Brain pericyte (primary cell): ENCODE data around the gene CAMK2D.

Source experiments
- DNase-seq: peaks from one replicate; pipeline ENCODE4 v3.0.0-alpha.2; 2012; ENCODE audit warnings: low read depth, low spot score

CAMK2D gene

DNA sequence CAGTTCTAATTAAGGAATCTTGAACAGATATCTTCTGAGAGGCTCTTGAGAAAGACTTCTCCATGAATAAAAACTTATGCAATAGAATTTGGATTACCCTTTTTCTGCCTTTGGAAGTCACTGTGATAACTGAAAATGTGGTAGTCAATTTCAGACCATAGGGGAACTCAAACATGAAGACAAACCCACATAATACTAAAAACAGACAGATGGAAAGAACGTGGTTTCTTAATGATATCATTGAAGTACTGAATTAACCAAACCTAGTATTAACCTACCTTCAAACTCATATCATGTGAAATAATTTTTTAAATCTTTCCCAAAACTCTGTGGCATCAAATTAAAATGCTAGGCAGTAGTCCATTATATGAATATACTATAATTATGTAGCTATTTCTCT is 153.5 kb downstream of the CAMK2D start:
- no peak for DNase-seq

DNA sequence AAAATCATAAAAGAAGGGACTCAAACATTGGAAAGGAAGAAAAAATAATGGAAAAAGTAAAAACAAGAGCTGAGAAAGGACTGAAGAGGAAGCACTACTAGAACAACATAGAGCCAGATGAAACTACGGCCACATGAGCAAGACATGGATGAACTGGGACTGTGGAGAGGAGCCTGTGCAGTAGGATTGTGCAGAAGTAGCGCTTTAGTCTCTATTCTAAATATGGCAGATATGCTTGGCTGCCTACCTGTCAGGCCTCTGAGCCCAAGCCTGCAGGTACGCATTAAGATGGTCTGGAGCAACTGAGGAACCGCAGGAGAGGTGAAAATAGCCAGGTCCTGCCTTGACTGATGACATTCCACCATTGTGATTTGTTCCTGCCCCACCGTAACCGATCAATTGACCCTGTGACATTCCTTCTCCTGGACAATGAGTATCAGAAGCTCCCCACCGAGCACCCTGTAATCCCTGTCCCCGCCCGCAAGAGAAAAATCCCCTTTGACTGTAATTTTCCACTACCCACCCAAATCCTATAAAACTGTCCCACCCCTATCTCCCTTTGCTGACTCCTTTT is 154.3 kb downstream of the CAMK2D start:
- no peak for DNase-seq

DNA sequence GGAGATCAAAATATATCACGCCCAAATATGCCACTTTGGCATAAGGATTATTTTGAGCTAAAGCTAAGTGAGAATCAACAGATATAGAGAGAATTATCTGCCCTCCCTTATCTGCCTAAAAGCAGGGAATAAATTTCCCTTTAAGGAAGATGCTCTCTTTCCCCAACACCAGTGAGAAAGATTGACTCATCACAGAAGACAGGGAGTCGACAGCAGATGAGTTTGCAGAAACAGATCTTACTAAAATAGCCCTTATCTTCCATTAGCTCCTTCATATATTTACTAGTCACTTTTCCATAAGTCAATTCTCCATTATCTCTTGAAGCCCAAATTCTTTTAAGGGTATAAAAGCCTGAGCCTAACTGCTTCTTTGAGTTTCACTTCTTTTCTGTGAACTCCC is 156.6 kb downstream of the CAMK2D start:
- no peak for DNase-seq

DNA sequence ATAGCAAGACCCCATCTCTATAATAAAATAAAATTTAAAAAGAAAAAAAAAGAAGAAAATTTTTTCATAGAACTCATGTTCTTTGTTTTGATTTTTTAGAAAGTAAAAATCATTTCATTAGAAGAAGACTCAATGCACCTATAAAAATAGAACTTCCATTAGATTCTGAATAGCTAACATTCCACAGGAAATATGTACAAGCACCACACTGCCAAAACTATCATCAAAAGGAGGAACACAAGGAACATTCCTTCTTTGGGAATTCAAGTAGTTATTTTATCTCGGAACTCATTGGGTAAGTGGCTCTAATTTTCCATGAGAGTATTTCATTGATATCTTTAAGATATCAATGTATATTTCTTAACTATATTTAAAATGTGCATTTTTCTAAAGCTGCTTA is 157.6 kb downstream of the CAMK2D start:
- DNase-seq: no peak

DNA sequence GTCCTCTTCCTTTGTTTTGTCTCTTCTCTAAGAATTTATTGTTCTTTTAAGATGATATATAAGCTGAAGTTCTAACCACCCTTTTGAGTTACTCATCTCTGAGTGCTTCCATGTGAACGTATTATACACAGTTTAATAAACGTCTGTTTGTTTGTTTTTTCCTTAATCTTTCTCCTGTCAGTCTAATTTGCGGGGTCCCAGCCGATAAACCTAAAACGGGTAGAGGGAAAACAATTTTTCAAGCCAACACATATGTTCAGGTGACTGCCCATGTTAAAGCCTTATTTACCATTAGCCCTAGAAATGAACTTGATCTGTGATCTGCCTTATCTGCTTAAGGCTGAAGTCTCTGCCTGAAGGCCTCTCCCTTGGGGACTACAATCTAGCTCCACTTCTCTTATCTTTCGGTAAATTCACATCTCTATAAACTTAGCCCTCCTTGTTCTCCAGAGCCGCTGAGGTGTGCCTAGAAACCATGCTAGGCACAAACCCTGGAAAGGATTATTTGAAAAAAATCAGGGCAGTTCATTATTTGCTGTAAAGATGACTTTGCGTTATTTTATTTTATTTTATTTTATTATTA is 158.8 kb downstream of the CAMK2D start:
- DNase-seq: no peak

DNA sequence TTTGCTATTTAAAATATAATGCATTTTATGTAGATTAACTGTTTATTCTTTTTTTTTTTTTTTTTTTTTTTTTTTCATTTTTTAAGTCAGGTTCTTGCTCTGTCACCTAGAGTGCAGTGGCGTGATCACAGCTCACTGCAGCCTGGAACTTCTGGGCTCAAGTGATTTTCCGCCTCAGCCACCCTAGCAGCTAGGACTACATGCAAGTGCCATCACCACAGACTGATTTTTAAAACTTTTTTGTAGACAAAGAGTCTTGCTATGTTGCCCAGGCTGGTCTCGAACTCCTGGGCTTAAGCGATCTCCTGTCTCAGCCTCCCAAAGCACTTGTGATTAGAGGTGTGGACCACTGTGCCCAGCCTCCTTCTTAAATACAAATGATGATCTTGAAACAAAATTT is 159.9 kb downstream of the CAMK2D start:
- no peak for DNase-seq

DNA sequence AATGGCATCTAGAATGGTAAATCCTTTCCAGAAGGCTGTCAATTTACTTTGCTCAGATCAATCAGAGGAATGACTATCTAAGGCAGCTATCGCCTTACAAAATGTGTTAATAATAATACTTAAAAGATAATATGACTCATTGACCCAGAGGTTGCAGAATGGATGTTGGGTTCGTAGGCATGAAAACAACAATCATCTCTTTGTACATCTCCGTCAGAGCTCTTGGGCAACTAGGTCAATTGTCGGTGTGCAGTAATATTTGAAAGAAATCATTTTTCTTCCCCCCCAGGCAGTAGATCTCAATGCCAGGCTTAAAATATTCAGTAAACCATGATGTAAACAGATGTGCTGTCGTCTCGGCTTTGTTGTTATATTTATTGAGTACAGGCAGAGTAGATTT is 165.1 kb downstream of the CAMK2D start:
- DNase-seq: no peak

DNA sequence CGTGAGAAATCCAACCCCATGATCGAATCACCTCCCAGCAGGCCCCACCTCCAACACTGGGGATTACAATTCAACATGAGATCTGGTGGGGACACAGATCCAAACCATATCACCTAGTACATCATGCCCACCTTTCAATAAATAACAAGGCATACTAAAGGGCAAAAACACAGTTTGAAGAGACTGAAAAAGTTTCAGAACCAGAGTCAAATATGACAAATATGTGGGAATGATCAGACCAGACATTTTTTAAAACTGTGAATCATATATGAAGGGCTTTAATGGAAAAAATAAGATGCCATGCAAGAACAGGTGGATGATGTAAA is 167.3 kb downstream of the CAMK2D start:
- no peak for DNase-seq

DNA sequence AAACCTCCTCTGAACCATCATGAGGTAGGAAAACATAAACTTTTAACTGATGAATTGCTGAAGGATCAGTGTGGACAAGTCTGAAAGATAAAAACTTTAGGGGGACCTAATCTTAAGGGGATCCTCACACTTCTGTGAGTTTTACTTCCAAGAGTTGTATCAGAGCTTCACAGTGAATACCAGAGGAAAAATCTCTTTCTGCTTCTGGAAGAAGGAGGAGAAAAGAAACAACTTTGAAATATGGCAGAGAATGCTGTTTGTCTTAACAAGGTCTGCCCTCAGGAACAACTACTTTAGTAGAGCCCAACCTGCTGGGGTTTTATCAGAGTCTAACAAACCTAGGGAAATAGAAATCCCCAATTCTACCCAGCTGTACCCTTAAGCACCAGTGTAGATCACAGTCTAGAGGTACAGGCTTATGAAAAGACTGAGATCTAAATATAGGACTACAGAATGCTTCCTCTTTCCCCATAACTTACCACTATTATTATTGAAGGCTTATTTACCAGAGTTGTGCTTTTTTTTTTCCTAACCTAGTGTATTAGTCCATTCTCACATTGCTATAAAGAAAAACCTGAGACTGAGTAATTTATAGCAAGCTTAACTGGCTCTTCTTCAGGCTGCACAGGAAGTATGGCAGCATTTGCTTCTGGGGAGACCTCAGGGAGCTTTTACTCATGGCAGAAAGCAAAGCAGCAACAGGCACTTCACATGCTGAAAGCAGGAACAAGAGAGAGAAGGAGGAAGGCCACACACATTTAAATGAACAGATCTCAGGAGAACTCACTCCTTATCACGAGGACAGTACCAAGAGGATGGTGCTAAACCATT is 167.9 kb downstream of the CAMK2D start:
- no peak for DNase-seq

DNA sequence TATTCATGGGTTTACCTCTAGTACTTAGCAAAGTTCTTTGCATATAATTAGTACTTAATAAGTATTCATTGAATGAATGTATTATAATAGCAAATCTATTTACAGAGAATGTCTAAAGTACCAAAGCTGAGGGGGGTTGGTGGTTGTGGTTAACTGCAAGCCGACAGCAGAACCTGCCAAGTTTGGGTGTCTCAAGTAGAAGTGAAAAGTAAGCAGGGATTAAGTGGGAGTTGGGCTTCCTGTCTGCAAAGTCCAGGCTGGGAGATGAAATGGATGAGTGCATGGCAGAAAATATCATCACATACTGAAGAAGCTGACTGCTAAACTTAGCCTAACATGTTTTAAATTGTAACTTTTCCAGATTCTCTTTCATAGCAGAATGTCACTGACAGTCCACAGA is 169.6 kb downstream of the CAMK2D start:
- DNase-seq: no peak

DNA sequence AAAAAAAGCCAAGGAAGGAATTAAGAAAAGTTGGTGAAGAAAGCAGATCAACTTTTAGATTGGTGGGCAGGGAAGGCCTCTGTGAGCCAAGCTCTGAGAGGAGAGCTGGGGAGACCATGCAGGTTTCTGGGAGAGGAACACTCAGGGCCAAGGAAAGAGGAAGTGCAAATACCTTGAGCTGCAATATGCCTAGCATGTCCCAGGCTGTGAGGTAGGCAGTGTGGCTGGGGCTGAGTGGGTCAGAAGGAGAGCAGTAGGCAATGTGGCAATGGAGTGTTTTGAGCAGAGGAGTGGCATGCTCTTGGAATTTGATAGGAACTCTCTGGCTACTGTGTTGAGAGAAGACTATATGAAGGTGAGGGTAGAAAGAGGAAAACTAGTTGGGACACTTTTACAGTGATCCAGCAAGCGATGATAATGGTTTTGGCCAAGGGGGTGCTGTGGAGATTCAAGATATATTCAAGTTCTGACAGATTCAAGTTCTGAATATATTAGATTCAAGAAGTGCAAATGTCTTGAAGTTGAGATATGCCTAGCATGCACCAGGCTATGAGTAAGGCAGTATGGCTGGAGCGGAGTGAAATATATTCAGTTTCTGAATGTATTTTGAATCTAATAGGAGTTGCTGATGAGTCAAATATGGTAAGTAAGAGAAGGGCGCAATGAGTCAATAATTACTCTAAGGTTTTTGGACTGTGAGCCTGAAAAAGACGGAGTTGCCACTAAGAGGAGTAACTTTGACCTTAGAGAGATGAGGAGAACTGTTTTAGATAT is 172.5 kb downstream of the CAMK2D start:
- no peak for DNase-seq

DNA sequence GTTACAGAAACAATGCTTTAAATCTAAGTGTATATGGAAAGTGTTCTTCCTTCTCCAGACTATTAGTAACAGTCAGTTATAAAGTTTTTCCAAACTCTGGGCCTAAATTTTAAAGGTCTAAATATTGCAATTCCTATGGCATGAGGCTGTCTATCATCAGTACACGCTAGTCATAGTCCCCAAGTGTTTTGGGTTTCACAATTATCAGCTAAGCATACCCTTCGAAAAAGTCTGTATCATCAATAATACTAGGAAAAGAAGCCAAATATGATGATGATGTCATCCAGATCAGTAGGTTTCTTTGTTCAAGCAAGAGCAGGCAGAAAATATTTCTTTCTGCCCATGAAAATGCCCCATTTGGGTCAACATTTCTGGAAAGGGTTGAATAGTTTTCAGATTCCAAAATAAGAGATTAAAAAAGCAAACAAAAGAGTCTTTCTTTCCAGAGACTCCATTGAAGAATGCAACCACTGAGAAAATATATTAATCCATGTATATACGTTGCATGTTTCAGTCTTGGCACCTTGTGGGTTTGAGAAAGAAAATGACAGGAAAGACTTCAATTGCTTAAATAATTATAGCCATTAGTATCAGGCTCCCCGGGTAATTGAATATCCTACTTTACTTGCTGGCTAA is 173.8 kb downstream of the CAMK2D start:
- no peak for DNase-seq

DNA sequence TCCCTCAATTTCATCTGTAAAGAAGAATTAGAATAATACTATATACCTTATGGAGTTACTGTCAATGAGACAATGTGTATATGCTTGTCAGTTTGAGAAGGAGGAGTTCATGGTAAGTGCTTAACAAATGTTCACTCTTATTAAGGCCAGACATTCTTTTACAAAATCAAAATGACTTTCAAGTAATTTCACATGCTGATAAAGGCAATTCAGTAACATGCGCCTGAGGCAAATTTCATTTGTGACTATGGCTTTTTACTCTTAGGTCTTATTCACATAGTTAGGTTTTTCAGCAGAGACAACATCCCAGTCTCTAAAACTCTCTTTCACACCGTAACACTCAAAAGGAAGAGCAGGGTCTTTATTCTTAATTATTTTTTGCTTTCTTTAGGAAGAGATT is 174.4 kb downstream of the CAMK2D start:
- DNase-seq: no peak

DNA sequence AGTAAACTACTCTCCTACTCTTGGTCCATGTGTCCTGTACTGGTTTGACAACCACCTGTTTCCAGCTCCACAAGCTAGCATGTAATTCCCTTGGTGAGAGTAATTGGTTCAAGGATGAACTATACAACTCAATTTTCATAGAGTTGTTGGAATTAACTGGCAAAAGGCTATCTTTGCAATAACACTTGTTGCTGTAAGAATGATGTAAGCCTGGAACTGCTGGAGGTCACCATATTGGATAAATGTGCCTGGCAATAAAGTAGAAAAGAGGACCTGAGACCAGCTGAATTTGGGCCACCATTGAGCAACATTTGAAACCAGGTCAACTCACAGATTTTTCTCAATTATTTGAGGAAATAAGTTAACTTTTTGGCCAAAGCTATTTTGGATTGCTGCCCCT is 175.5 kb downstream of the CAMK2D start:
- no peak for DNase-seq

DNA sequence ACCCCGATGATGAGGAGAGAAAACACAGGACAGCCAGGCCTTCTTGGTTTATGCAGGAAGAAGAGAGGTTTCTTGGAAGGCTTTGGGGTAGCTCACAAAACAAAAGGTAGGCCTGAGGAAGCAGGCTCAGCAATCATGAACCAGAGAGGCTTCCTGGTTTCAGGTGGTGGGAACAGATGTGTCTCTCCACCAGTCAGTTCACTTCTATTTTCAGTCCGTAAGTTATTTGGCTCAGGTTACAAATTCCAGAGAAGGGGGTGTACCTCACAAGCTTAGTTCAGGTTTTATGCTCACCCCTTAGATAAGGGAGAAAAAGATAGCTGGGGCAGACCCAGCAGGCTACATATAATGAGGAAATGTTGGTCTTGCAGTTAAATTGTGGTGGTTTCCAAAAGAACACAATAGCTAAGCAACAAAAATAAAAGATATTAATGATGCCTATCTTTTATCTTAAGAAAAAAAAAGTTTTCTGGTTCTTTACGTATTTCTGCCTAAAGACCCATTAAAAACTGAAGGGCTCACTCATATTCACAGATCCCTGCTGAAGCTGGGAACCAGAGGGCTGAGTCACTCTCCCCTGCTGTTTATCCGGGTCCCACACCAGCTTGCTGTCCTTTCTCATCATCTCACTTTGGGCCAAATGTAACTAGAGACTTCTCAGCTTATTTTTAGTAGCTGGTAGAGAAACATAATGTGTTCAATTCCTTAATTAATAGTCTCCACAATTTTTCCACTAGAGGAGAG is 177.0 kb downstream of the CAMK2D start:
- DNase-seq: peak; percentile 84

DNA sequence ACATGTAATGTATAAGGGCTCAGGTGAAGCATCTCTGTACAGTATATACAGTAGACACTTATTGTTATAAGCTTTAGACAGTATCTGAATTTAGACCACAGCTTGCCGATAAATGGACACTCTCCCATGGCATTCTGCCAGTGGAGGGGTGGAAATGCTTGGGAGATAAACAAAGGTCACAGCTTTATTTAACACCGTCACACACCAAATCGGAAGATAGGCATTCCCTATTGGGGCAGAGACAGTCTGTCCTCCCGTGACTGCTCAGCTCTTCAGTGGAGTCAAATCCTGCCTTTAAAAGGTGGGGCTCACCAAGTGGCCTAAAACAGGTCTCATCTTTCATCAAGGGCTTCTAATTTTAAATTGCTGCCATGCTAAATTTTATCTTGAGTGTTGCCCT is 178.8 kb downstream of the CAMK2D start:
- DNase-seq: no peak

DNA sequence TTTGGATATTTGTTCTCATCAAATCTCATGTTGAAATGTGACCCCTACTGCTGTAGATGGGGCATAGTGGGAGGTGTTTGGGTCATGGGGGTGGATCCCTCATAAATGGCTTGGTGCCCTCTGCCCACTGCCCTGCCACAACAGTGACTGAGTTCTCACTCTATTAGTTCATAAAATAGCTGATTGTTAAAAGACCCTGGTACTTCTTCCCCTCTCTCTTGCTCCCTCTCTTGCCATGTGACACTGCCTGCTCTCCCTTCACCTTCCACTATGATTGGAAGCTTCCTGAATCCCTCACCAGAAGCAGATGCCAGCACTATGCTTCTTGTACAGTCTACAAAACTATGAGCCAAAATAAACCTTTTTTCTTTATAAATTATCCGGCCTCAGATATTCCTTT is 182.2 kb downstream of the CAMK2D start:
- no peak for DNase-seq

DNA sequence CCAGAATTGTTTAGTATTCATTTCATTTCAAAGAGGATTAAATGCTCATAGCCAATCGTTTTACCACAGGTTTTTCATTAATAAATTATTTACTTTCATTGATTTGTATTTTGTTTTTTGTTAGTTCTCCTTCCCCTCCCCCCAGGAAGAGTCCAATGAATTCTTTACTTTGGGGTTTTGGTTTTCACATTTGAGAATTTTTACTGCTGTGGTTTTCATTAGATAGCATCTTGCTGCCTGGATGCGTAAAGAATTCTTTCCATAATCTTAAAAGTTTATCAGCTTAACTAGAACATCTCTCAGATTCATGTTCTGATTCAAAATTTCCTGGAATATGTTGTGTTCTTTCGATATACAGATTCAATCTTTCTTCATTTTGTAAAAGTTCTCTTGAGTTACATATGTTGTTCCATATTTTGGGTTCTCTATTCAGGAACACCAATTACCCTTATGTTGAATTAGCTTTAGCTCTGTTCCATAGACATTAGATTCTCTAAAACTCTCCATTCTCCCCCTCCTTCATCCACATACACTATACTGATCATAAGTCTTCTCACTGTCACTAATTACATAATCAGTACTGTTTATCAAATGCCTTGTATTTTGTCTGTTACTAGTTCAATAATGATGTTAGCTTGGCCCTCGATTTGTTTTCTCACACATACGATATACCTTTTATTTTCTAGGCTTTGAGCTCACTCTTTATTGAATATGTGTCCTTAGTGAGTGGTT is 184.4 kb downstream of the CAMK2D start:
- no peak for DNase-seq

DNA sequence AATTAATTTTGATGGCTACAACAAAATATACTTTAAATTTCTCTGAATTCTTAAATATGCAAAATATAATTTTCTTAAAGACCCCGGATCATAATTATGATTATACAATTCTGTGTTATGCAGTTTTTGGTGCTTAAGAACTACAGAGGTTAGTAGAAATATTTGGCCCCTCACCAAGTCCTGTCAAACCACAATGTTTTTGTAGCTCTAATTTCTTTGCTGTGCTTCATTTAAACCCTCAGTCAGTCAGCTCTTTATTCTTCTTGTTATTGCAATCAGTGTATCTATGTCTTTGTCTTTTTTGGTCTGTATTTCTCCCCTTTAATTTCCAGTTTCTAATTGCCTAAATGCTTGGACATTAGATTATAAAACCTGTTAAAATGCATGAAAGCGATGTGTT is 186.1 kb downstream of the CAMK2D start:
- peak; percentile 15 for DNase-seq

DNA sequence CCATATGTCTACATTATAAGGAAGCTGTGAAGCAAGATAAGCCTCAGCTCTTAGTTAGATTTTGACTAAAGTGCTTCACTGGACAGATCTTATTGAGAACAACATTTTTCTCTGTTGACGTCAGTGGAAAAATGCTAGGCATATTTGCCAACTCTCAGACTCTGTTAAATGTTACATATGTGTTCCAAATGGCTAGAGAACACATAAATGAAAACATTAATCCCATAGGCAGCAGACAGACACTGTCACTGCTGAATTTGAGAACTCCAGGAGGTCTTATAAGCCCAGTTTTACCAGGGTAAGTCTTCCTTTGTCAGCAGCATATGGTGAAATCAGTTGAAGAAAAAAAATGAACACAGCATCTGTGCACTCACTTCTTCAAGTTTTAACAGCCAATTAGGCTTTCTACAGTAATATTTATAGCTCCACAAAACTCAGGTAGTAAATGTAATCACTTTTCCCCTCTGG is 186.9 kb downstream of the CAMK2D start:
- peak; percentile 5 for DNase-seq

DNA sequence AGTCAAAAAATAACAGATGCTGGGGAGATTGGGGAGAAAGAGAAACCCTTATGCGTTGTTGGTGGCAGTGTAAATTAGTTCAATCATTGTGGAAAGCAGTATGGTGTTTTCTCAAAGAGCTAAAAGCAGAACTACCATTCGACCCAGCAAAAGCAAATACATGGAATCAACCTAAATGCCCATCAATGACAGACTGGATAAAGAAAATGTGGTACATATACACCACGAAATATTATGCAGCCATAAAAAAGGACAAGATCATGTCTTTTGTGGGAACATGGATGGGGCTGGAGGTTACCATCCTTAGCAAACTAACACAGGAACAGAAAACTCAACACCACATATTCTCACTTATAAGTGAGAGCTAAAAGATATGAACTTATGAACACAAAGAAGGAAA is 188.9 kb downstream of the CAMK2D start:
- DNase-seq: no peak
